ENCODE results near the gene GPATCH2. TPM values are rescaled to one million over a fixed set of nuclear protein-coding genes. Genes with fewer than 3 reads are reported as not detected.

GPATCH2 gene
- polyA plus RNA-seq, 1 donor from 2014 or later: 12.3 TPM

DNA sequence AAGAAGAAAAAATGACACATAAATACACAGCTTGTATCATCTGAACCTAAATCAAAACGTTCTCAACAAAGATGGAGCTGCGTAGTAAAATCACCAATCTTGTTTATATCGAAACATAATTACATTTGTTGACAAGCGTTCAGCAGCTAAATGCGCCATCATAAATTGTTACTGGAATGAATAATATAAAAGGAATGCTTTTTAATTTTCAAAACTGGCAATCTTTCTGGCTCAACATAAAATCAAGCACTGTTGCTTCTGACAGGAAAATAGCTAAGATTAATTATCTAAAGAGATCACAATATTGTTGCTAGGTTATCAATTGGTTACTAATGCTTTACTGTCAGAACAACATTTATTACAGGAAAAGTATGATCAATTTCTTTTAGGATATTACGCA is 181.5 kb downstream of the GPATCH2 start:
- no peak overlapping the region for H3K4me3 ChIP-seq (ENCODE audit: low read length)
- no peak overlapping the region for H3K9ac ChIP-seq (ENCODE audit: low read length)
- no peaks in the 10 kb centered on the region for H3F3A ChIP-seq (ENCODE audit: insufficient read depth, low read length, poor library complexity, severe bottlenecking)
- H3K27me3 ChIP-seq (ENCODE audit: insufficient read depth, low read depth, low read length): no peaks in the 10 kb centered on the region
- TF ChIP-seq RAD21 (conservative IDR thresholded peaks at IDR 0.05) (no peak), TAF1 (IDR thresholded peaks at IDR 0.05; ENCODE audit: low read depth) (no peak), POLR2AphosphoS5 (IDR thresholded peaks at IDR 0.05) (no peak), EP300 (conservative IDR thresholded peaks at IDR 0.05; ENCODE audit: poor library complexity, severe bottlenecking) (no peak), EZH2 (IDR thresholded peaks at IDR 0.05; ENCODE audit: borderline replicate concordance, insufficient read depth, low read length, poor library complexity, severe bottlenecking) (no peak), MXI1 (conservative IDR thresholded peaks at IDR 0.05; ENCODE audit: poor library complexity, severe bottlenecking) (no peak), SMC3 (conservative IDR thresholded peaks at IDR 0.05; ENCODE audit: poor library complexity) (no peak)
- TF ChIP-seq, protein P1, sequence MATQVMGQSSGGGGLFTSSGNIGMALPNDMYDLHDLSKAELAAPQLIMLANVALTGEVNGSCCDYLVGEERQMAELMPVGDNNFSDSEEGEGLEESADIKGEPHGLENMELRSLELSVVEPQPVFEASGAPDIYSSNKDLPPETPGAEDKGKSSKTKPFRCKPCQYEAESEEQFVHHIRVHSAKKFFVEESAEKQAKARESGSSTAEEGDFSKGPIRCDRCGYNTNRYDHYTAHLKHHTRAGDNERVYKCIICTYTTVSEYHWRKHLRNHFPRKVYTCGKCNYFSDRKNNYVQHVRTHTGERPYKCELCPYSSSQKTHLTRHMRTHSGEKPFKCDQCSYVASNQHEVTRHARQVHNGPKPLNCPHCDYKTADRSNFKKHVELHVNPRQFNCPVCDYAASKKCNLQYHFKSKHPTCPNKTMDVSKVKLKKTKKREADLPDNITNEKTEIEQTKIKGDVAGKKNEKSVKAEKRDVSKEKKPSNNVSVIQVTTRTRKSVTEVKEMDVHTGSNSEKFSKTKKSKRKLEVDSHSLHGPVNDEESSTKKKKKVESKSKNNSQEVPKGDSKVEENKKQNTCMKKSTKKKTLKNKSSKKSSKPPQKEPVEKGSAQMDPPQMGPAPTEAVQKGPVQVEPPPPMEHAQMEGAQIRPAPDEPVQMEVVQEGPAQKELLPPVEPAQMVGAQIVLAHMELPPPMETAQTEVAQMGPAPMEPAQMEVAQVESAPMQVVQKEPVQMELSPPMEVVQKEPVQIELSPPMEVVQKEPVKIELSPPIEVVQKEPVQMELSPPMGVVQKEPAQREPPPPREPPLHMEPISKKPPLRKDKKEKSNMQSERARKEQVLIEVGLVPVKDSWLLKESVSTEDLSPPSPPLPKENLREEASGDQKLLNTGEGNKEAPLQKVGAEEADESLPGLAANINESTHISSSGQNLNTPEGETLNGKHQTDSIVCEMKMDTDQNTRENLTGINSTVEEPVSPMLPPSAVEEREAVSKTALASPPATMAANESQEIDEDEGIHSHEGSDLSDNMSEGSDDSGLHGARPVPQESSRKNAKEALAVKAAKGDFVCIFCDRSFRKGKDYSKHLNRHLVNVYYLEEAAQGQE (IDR thresholded peaks at IDR 0.05; ENCODE audit: borderline replicate concordance): no peak
- TF ChIP-seq, protein P2, sequence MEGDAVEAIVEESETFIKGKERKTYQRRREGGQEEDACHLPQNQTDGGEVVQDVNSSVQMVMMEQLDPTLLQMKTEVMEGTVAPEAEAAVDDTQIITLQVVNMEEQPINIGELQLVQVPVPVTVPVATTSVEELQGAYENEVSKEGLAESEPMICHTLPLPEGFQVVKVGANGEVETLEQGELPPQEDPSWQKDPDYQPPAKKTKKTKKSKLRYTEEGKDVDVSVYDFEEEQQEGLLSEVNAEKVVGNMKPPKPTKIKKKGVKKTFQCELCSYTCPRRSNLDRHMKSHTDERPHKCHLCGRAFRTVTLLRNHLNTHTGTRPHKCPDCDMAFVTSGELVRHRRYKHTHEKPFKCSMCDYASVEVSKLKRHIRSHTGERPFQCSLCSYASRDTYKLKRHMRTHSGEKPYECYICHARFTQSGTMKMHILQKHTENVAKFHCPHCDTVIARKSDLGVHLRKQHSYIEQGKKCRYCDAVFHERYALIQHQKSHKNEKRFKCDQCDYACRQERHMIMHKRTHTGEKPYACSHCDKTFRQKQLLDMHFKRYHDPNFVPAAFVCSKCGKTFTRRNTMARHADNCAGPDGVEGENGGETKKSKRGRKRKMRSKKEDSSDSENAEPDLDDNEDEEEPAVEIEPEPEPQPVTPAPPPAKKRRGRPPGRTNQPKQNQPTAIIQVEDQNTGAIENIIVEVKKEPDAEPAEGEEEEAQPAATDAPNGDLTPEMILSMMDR (IDR thresholded peaks at IDR 0.05; ENCODE audit: poor library complexity, severe bottlenecking): no peak
- H3K27ac ChIP-seq (ENCODE audit: low read length): no peak overlapping the region
- no peak overlapping the region for H2AFZ ChIP-seq (ENCODE audit: low read depth, low read length)
- no peaks in the 10 kb centered on the region for H4K20me1 ChIP-seq (ENCODE audit: insufficient read depth)
- no peak overlapping the region for H3K4me2 ChIP-seq (ENCODE audit: low read length)
- no peaks in the 10 kb centered on the region for H3K9me3 ChIP-seq (ENCODE audit: low read length)
- no peaks in the 10 kb centered on the region for H3K9me2 ChIP-seq (ENCODE audit: insufficient read depth, low read length)
- no peaks in the 10 kb centered on the region for H3K36me3 ChIP-seq (ENCODE audit: insufficient read depth, low read length)
- no peaks in the 10 kb centered on the region for H3K79me2 ChIP-seq (replicated peaks; ENCODE audit: insufficient read depth, low read length)

DNA sequence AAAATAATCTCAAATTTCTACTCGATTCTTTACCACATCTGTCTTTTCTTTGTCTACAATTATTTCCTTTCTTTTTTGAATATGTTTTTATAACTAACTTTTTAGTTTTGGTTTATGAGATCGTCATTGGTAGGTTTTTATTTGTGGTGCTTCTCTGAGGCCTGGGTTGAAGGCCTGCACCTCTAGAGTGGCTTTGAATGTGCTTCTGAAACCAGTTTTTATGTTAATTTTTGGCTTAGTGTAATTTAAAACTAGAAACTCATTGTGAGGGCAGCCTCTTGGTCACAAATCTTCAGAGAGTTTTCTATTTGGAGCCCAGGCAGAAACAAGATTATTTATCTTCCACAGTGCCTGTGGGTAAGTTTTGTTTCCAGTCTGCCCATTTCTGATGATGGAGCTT is 187.0 kb downstream of the GPATCH2 start:
- no peaks in the 10 kb centered on the region for H3K36me3 ChIP-seq (ENCODE audit: insufficient read depth, low read length)
- H3K9me2 ChIP-seq (ENCODE audit: insufficient read depth, low read length): no peaks in the 10 kb centered on the region
- H2AFZ ChIP-seq (ENCODE audit: low read depth, low read length): no peak overlapping the region
- no peaks in the 10 kb centered on the region for H3F3A ChIP-seq (ENCODE audit: insufficient read depth, low read length, poor library complexity, severe bottlenecking)
- no peaks in the 10 kb centered on the region for H3K27me3 ChIP-seq (ENCODE audit: insufficient read depth, low read depth, low read length)
- no peak overlapping the region for H3K4me3 ChIP-seq (ENCODE audit: low read length)
- no peak overlapping the region for H3K4me2 ChIP-seq (ENCODE audit: low read length)
- no peaks in the 10 kb centered on the region for H3K9me3 ChIP-seq (ENCODE audit: low read length)
- no peak for TF ChIP-seq TAF1 (IDR thresholded peaks at IDR 0.05; ENCODE audit: low read depth)
- TF ChIP-seq POLR2AphosphoS5 (IDR thresholded peaks at IDR 0.05): no peak
- no peak for TF ChIP-seq SMC3 (conservative IDR thresholded peaks at IDR 0.05; ENCODE audit: poor library complexity)
- no peak for TF ChIP-seq RAD21 (conservative IDR thresholded peaks at IDR 0.05)
- no peak for TF ChIP-seq EZH2 (IDR thresholded peaks at IDR 0.05; ENCODE audit: borderline replicate concordance, insufficient read depth, low read length, poor library complexity, severe bottlenecking)
- TF ChIP-seq, protein P1 (IDR thresholded peaks at IDR 0.05; ENCODE audit: borderline replicate concordance): no peak
- no peak for TF ChIP-seq EP300 (conservative IDR thresholded peaks at IDR 0.05; ENCODE audit: poor library complexity, severe bottlenecking)
- TF ChIP-seq MXI1 (conservative IDR thresholded peaks at IDR 0.05; ENCODE audit: poor library complexity, severe bottlenecking): no peak
- TF ChIP-seq, protein P2 (IDR thresholded peaks at IDR 0.05; ENCODE audit: poor library complexity, severe bottlenecking): no peak
- H3K9ac ChIP-seq (ENCODE audit: low read length): no peak overlapping the region
- no peaks in the 10 kb centered on the region for H4K20me1 ChIP-seq (ENCODE audit: insufficient read depth)
- H3K79me2 ChIP-seq (replicated peaks; ENCODE audit: insufficient read depth, low read length): no peaks in the 10 kb centered on the region
- H3K27ac ChIP-seq (ENCODE audit: low read length): no peak overlapping the region
